Activated T-helper 9 cell treated with anti-CD3 and anti-CD28 coated beads, Interleukin-2, amount 50 U/mL, for 16 hours (primary cell): ENCODE measurements around the gene ZNF566.
"Not testable (repeated sequence)": the region's sequence is repeated elsewhere in the genome, so short reads cannot be mapped to it uniquely, and the experiment has no call there.

Source experiments
- DNase-seq: peaks from one replicate; pipeline ENCODE4 v3.0.0-alpha.2; 2020; ENCODE audit warnings: low read depth

ZNF566 gene

DNA sequence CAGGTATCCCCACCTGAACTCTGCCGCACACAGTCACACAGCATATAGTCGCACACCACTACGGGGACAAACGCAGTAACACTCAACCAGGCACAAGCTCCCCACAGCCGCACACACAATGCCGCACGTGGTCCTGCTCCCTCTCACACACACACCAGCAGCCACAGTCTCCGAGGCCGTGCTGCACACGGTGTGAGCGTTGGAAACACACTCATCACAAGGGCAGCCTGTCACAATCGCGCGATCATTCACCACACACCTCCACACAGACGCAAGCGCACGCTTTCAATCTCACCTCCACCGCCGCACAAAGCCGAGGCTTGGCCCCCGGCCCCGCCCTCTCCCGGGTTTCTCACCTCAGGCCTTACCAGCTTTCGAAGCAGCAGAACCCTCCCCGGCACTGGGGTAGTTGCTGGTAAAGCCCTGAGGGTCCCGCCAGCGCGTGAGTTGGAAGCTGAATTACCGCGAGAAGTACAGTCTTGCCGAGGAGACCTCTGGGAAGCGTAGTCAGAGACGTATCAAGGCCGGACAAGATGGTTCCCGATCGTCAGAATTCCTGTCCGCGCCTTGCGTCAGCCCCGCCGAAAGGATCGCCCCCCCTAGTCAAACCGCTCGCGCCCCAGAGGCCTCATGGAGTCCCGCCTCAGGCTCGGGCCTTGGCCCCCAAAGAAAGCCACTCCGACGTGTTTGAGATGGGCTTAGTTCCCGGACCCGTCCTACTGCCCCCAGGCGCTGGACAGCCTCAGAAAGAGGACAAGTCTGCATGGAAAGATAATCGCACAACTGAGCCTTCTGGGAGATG is at the start of gene ZNF566:
ZNF566 (minus strand) TSS at position 444 of the 802 bp plus-strand sequence. CDS start 13,004 bp downstream, outside the sequence.
- peak; percentile 88 for DNase-seq

DNA sequence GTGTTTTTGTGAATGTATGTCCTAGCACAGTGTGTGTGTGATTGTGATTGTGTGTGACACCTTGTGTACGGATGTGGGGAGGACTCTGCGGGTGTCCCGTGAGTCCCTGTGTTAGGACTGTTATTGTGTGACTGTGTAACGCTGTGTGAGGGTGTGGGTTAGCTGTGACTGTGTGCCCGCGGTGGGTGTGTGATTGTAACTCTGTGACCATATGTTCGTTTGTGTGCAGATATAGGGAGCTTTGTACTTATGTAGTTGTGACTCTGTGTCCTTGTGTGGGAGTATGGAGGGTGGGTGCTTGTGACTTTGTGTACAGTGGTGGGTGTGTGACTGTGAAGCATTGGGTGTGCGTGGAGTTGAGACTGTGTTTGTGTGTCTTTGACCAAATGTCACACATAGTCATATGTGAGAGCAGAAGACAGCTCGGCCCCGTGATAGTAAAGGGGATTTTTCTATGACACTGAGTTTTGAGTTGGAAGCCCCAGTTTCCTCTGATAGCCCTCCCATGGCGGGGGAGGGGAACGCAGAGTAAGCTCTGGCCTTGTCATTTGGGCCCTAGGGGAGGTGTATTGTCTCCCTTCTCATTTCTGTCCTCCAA is 39.7 kb upstream of the ZNF566 start:
- DNase-seq: no peak

DNA sequence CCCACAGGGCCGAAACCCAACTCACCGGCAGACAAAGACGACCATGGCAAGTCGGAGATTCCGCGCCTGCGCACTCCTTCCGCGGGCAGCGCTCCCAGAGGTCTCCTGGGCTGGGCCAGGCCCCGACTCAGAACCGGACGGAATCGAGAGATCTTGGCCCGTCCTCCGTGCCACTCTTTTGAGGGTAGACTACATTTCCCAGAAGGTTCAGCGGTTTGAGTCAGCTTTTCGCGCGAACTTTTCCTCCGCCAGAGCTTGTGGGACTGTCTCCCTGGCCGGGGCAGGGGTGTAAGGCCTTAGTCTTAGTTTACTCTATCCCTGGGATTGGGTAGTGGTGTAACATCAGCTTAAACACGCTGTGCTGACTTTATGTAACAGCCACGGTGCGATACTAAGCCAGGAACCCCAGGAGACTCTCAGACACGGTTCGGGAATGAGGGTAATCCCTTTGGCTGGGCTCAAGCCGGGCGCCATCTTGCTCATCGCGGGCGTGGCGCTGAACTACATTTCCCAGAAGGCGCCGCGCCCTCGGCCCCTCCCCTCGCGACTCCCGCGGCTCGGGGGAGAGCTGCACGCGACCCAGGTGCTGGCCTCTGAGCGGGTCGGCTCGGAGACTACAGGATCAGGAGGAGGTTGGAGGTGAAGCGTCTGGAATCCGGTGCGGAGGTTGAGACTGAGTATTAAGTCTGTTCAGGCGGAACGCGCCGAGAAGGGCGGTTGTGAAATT is 39.0 kb upstream of the ZNF566 start, which contains the start of gene ZNF260:
ZNF260 (minus strand) TSS at position 78 of the 727 bp plus-strand sequence. CDS start 13,033 bp downstream, outside the sequence.
- peak; percentile 89 for DNase-seq

DNA sequence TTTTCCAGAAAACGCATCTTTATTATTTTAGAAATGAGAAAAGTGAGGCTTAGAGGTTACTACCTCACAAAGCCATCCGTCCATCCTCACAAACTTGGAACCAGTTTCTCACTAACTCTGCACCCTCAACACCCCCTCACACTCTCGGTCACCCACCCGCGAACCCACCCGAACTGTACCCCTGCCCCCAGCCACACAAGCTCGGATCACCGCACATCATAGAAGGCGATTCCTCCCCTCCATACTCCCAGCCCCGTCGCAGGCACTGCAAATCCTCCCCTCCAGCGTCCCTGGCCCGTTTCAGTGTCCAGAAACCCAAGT is 38.5 kb upstream of the ZNF566 start:
- DNase-seq: no peak

DNA sequence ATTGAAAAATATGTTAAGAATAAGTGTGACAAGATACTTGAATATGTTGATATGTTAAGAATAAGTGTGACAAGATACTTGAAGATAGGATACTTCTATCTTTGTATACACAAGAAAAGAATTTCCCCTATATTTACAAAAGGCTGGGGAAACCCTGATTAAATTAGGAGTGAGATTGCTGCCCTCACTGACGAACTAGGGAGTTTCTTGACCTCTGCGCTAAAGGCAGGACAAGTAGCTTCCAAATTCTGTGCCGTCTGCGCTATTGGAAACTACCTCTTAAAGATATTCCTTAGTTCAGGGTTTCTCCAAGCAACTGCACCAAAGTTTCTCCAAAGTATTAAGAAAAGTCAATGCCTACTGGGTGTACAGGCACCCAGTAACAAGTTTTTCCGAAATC is 38.0 kb upstream of the ZNF566 start:
- DNase-seq: no peak

DNA sequence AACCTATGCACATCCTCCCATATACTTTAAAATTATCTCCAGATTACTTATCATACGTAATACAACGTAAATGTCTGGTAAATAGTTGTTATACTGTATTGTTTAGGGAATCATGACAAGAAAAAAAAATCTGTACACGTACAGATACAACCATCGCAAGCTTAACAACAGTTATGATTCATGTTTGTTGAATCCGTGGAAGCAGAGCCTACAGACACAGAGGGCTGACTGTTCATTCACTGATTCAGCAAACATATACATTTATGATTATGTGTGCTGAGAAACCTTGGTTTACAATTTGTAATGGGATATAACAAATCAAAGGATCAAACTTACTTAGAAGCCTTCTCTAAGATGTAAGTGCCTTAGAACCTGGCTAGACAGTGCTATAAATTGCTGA is 37.2 kb upstream of the ZNF566 start:
- no peak for DNase-seq

DNA sequence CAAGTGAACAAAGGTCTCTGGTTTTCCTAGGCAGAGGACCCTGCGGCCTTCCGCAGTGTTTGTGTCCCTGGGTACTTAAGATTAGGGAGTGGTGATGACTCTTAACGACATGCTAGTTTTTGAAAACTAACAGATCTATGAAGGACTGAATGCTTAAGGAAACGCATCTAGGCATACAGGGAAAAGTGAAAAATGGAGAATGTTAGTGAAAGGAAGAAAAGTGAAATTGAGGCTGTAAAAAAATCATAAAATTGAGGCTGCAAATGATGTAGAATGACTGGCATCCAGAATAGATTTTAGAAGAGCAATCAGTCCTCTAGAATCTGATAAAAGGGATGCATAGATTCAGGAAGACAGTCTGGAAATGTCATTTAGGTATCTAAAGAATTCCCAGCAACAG is 35.3 kb upstream of the ZNF566 start:
- no peak for DNase-seq

DNA sequence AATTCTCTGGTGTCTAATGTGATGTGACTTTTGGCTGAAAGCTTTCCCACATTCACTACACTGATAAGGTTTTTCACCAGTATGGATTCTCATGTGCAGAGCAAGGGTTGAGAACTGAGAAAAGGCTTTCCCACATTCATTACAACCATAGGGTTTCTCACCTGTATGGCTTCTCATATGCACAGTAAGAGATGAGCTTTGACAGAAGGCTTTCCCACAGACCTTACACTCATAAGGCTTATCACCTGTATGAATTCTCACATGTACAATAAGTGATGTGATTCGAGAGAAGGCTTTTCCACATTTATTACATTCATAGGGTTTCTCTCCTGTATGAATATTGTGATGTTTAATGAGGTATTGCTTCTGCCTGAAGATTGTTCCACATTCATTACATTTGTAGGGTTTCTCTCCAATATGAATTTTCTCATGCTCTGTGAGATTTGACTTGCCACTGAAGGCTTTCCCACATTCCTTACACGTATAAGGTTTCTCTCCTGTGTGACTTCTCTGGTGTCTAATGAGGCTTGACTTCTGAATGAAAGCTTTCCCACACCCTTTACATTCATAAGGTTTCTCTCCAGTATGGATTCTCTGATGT is 24.8 kb upstream of the ZNF566 start:
- DNase-seq: no peak

DNA sequence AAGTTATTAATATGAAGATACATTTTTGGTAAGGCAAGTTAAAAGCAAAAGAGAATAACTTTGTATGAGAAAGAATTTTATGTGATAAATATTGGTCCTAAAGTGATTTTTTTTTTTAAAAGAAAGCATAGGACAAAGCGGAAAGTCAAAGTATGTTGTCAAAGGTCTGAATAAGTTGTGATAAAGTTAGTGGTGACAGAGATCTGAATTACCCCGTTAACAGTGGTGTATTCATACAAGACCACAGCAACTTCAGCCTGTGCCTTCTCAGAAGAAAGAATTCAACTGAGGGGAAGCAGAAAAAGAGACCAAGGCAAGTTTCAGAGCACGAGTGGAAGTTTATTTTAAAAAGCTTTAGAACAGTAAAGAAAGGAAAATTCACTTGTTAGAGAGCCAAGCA is 19.0 kb upstream of the ZNF566 start:
- no peak for DNase-seq

DNA sequence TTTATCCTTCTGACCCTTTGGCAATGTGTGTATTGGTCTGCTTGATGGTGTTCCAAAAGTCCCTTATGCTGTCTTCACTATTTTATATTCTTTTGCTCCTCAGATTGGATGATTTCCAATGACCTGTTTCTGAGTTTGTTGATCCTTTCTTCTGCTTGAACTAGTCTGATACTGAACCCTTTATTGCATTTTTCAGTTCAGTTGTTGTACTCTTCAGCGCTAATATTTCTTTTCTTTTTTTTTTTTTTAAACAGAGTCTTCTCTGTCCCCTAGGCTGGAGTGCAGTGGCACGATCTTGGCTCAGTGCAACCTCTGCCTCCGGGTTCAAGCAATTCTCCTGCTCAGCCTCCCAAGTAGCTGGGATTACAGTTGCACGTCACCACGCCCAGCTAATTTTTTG is 12.6 kb upstream of the ZNF566 start:
- no peak for DNase-seq

DNA sequence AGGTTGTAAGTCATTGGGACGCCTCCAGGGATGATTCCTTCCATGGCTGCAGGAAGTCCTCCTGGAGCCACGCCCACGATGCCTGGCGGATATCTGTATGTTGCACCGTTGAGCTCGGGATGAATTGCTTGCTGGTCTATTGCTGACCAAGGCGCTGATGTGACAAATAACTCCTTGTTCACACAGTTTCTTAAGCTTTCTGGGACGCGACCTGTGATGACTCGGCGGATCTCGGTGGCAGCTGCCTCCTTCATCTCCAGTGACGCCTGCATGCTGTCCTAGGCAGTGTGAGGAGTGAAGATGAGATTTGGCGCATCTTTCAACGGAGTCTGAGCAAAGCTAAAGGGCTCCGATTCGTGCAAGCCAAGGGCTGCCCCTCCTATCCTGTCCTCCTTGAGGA is 7.6 kb upstream of the ZNF566 start:
- DNase-seq: no peak

DNA sequence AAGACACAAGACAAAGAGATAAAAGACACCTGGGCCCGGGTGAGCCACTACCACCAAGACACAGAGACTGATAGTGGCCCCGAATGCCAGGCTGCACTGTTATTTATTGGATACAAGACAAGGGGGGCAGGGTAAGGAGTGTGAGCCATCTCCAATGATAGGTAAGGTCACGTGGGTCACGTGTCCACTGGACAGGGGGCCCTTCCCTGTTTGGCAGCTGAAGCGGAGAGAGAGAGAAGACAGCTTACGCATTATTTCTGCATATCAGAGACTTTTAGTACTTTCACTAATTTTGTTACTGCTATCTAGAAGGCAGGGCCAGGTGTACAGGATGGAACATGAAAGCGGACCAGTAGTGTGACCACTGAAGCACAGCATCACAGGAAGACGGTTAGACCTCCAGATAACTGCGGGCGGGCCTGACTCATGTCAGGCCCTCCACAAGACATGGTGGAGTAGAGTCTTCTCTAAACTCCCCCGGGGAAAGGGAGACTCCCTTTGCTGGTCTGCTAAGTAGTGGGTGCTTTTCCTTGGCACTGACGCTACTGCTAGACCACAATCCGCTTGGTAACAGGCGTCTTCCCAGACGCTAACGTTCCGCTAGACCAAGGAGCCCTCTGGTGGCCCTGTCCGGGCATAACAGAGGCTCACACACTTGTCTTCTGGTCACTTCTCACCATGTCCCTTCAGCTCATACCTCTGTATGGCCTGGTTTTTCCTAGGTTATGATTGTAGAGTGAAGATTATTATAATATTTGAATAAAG is 3.5 kb upstream of the ZNF566 start:
- DNase-seq: not testable (repeated sequence)

DNA sequence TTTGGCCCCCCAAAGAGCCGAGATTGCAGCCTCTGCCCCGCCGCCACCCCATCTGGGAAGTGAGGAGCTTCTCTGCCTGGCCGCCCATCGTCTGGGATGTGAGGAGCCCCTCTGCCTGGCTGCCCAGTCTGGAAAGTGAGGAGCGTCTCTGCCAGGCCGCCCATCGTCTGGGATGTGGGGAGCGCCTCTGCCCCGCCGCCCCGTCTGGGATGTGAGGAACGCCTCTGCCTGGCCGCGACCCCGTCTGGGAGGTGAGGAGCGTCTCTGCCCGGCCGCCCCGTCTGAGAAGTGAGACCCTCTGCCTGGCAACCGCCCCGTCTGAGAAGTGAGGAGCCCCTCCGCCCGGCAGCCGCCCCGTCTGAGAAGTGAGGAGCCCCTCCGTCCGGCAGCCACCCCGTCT is 1.5 kb upstream of the ZNF566 start:
- not testable (repeated sequence) for DNase-seq

DNA sequence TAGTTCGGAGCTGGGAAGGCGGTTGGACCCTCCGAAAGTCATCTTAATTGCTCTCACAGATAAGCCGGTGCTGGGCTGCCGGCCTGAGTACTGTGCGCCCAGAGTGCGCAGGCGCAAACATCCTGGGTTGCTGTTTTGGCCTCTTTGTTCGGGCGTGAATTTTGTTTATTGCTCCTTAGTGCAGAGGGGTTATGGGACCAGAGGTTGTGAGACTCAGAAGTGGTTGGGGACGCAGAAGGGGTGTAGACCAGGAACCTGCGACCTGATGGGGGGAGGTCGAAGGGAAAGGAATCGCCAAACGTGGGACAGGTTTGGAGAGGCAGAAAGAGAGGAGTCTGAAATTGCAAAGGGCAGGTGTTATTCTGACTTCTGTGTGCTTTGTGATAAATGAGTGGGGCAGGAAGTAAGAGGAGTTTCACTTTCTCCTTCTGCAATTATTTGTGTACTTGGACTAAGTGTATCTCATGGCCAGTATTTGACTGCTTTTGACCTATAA is 607 bp upstream of the ZNF566 start:
- peak; percentile 52 for DNase-seq

DNA sequence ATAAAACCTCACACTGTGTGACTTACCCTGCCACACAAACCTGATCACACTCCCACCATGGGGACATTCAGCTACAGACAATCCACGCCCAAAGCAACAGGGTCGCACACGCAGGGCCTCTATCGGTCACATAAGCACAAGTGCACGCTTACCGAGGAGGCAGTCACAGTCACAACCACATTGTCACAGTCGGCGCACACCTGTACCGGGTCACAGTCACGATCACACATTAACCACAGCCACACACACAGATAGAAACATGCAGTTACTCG is 579 bp downstream of the ZNF566 start:
- DNase-seq: peak; percentile 28

DNA sequence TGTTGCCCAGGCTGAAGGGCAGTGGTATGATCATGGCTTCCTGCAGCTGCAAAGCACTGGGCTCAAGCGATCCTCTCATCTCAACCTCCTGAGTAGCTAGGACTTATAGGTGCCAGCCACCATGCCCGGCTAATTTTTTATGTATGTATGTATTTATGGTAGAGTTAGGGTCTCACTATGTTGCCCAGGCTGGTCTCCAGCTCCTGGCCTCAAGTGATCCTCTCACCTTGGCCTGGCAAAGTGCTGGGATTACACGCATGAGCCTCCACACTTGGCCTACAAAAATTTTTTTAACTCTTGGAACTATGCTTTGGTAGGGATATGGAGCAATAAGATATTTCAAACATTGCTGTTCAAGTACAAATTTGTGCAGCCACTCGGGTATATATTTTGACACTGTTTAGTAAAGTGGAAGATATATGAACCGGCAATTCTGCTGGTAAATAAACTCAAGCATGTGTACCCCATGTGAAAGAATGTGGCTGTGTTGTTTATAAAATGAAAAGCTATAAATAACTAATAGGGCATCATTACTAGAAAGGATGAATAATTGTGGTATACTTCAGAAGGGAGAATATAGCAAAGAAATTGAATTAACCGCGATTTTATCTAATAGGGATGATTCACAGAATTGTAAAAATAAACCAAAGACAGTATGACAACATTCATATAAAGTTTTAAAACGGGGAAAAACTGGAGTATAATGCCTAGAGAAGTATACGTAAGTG is 1.1 kb downstream of the ZNF566 start:
- DNase-seq: no peak

DNA sequence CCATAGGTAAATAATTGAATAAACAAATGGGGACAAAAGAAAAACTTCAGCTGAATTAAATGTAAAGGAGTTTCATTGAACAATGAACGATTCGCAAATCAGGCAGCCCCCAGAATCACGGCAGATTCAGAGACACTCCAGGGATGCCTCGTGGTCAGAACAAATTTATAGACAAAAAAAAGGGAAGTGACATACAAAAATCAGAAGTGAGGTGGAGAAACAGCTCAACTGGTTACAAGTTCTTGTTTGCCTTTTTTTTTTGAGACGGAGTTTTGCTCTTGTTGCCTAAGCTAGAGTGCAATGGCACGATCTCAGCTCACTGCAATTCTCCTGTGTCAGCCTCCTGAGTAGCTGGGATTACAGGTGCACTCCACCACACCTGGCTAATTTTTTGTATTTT is 5.7 kb downstream of the ZNF566 start:
- no peak for DNase-seq

DNA sequence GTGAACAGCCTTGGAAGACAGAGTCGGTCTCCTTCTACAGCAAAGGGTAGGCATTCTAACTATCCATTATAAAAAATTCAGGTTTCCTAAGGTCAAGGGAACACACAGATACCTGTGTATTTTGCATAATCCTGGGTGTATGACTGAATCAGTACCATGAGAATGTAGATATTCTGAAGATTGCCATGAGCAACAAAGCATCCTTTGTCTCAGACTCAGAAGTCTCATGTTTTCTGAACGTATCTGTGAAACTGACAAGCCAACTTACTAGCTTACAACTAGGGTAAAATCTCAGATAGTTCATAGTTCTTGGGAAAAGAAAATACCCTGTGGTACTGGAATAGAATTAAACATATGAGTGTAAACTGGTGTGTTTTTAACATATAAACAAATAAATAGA is 6.5 kb downstream of the ZNF566 start:
- DNase-seq: no peak

DNA sequence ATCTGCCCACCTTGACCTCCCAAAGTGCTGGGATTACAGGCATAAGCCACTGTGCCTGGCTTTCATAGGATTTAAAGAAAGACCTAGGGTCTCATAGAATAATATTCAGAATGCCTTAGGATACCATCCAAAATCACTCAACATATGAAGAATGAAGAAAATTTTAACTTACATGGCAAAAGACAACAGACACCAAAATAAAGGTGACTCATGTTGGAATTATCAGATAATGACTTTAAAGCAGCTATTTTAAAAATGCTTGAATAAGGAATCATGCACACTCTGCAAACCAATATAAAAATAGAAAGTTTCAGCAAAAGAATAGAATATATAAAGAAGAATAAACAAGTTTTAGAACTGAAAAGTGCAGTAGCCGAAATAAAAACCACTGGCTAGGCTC is 29.3 kb downstream of the ZNF566 start:
- no peak for DNase-seq

DNA sequence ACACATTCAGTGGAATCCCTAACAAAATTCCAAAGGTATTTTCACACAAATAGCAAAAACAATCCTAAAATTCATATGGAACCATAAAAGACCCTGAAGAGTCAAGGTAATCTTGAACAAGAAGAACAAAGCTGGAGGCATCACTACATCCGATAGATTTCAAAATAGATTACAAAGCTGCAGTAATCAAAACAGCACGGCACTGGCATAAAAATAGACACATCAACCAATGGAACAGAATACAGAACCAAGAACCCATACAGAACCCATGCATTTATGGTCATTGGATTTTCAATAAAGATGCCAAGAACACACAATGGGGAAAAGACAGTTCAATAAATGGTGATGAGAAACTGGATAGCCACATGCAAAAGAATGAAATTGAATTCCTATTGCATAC is 32.5 kb downstream of the ZNF566 start:
- DNase-seq: no peak

DNA sequence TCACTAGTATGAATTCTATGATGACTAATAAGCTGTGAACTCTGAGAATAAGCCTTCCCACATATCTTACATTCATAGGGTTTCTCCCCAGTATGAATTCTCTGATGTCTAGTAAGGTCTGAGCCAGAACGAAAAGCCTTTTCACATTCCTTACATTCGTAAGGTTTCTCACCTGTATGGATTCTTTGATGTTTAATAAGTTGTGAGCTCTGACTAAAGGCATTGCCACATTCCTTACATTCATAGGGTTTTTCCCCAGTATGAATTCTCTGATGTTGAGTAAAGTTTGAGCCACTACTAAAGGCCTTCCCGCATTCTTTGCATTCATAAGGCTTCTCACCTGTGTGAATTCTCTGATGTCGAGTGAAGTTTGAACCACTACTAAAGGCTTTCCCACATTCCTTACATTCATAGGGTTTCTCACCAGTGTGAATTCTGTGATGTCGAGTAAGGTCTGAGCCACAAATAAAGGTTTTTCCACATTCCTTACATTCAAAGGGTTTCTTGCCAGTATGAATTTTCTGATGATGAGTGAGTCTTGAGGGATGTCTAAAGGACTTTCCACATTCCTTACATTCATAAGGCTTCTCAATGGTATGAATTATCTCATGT is 40.2 kb downstream of the ZNF566 start:
- DNase-seq: no peak
